Ascending aorta (tissue), 2 donors: ENCODE data around the gene SPIN3. TPM values are rescaled to one million over a fixed set of nuclear protein-coding genes. Genes with fewer than 3 reads are reported as not detected.
"Not testable (repeated sequence)": the region's sequence is repeated elsewhere in the genome, so short reads cannot be mapped to it uniquely, and the experiment has no call there.

Experiments
- DNase-seq, 2 donors: peaks; one replicate each; pipeline ENCODE4 v3.0.0-alpha.2; 2019; ENCODE audit warnings: low spot score in 2 of 2
- H3K27ac ChIP-seq, 2 donors: fragments of 200-600 bp; sonication (generic); one replicate each; pipeline ENCODE4 v1.5.1; 2016 to 2017; ENCODE audit warnings: mild to moderate bottlenecking in 1 of 2
- H3K27me3 ChIP-seq: fragments of 200-600 bp; sonication (generic); one replicate; pipeline ENCODE4 v1.5.1; 2017
- H3K36me3 ChIP-seq, 2 donors: fragments of 200-600 bp; sonication (generic); one replicate each; pipeline ENCODE4 v1.5.1; 2016
- H3K4me1 ChIP-seq, 2 donors: fragments of 200-600 bp; sonication (generic); one replicate each; pipeline ENCODE4 v1.5.1; 2016 to 2017; ENCODE audit warnings: mild to moderate bottlenecking in 1 of 2
- H3K4me3 ChIP-seq, 2 donors: fragments of 200-600 bp; sonication (generic); one replicate each; pipeline ENCODE4 v1.5.1; 2016 to 2017; ENCODE audit warnings: mild to moderate bottlenecking in 1 of 2
- H3K9me3 ChIP-seq, 2 donors: fragments of 200-600 bp; sonication (generic); one replicate each; pipeline ENCODE4 v1.5.1; 2016
- CTCF ChIP-seq, 3 experiments: fragments of 200-600 bp in 2 of 3; fragments of 450-650 bp in 1 of 3; sonication (generic) in 2 of 3; IDR thresholded peaks; one replicate each; pipeline ENCODE4 v1.5.1; 2016 to 2019; ENCODE audit warnings: antibody characterized with exemption in 3 of 3, mild to moderate bottlenecking in 1 of 3, moderate library complexity in 1 of 3
- intact Hi-C: fragments of 100-400 bp; cut with DNase I; formaldehyde crosslinking; loops from one replicate; pipeline ENCODE4 v1.15.1; 2023
- total RNA-seq: library from RNA; depleted of rRNA; stranded (reverse); fragments of >200 nt; gene quantifications from one replicate; pipeline ENCODE4 v1.1.0, GENCODE V29; 2016

SPIN3 gene
- 3.9 TPM for total RNA-seq

DNA sequence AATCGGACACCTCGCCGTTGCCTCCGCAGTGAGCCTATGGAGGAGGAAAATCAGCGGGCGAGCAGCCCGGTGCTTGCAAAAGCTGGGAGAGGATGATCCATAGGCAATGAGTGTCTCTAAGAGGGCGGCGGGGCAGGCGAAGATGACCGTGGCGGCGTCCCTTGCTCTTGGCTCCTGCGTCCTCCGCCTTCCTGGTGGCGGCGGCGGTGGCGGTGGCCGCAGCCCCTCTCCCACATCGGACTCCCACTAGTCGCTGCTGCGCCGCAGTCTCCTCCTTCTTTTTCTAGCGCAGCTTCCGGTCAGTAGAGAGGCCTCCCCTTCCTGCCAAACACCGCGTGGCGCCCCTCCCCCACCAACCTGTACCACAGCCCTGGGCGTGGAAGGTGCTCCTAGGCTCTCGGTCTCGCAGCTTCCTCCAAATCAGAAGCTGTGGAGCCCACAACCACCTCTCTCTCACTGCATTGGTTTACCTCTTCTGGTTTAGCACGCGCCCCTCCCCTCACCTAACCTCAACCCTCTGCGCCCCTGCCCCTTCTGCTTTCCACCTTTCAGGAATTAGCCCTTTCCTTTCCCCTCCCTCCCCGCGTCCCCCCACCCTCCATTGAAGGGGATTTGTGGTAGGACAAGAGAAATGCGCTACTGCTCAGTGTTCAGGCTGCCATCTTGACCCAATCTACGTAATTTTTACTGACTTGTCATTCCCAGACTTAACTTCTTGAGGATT, at the start of gene SPIN3:
SPIN3 (minus strand) TSS at position 271 of the 724 bp plus-strand sequence. CDS start 594 bp downstream, outside the sequence.
- Histone ChIP-seq H3K36me3 (no peaks in the 10 kb centered on the region), H3K27ac (peak within 1 kb of the TSS; percentile 28 to 74), H3K4me1 (no peaks in the 10 kb centered on the region), H3K4me3 (peak within 1 kb of the TSS; percentile 48 to 78), H3K9me3 (no peaks in the 10 kb centered on the region), H3K27me3 (no peaks in the 10 kb centered on the region)
- DNase-seq = peak in 1 of 2 donors; percentile 84
- no peak for TF ChIP-seq CTCF (IDR thresholded peaks at IDR 0.05)
- intact Hi-C loops = loop anchor here (10.0 kb wide), 2 partner anchors 119 to 599 kb away; partner anchors contain the start of gene ZXDB

- no peak for DNase-seq
- Histone ChIP-seq H3K4me3 (no peak overlapping the region), H3K27me3 (no peaks in the 10 kb centered on the region), H3K4me1 (no peaks in the 10 kb centered on the region), H3K36me3 (no peaks in the 10 kb centered on the region), H3K27ac (no peak overlapping the region), H3K9me3 (no peaks in the 10 kb centered on the region)
- intact Hi-C loops = no loop called here
- no peak for TF ChIP-seq CTCF (IDR thresholded peaks at IDR 0.05)
Measured at GRCh38 chrX:57044245-57044644, 48.9 kb upstream of the SPIN3 start.

- intact Hi-C loops, H3K27me3 ChIP-seq, H3K4me1 ChIP-seq, H3K4me3 ChIP-seq, H3K36me3 ChIP-seq, H3K27ac ChIP-seq, H3K9me3 ChIP-seq, DNase-seq: not testable (repeated sequence)
Measured at GRCh38 chrX:57037265-57037664, 41.9 kb upstream of the SPIN3 start.

GRCh38 chrX:56994375-56995270, 718 bp downstream of the SPIN3 start:
- DNase-seq = no peak
- H3K27me3 ChIP-seq = no peaks in the 10 kb centered on the region

DNA sequence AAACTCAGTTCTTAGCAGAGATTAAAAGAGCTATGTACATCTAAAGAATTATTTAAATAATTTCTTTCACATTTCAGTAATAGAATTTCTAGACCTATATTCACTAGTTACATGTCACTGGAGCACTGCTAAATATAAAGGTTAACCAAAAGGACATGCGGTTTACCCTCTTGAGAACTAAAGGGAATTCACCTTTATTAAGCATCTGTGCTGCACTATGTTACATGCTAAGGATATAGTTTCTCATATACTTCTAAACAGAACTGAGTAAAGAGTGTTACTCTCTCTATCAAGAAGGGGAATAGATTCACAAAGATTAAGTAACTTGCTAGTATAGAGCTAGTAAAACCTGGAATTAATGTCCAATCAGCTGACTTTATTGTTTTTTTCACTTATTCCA, 7.6 kb downstream of the SPIN3 start:
- Histone ChIP-seq H3K27ac (no peak overlapping the region), H3K27me3 (no peaks in the 10 kb centered on the region), H3K4me3 (no peak overlapping the region), H3K9me3 (no peaks in the 10 kb centered on the region), H3K4me1 (no peaks in the 10 kb centered on the region), H3K36me3 (peaks cover 0 to 4% of the 10 kb centered on the region in 2 donors)
- TF ChIP-seq CTCF (IDR thresholded peaks at IDR 0.05) = no peak
- DNase-seq = no peak
- intact Hi-C loops = no loop called here

More at GRCh38 chrX:56994375-56995270, 718 bp downstream of the SPIN3 start:
- Histone ChIP-seq H3K9me3 (no peaks in the 10 kb centered on the region), H3K4me3 (peak overlapping the region; percentile 48 to 78), H3K27ac (peak overlapping the region; percentile 28 to 74), H3K36me3 (no peaks in the 10 kb centered on the region), H3K4me1 (no peaks in the 10 kb centered on the region)
- no peak for TF ChIP-seq CTCF (IDR thresholded peaks at IDR 0.05)
- intact Hi-C loops = loop anchor here (10.0 kb wide), 2 partner anchors 120 to 600 kb away; partner anchors contain the start of gene ZXDB

- no peaks in the 10 kb centered on the region for H3K4me1 ChIP-seq
- intact Hi-C loops = no loop called here
- no peak for DNase-seq
- no peak for TF ChIP-seq CTCF (IDR thresholded peaks at IDR 0.05)
- no peaks in the 10 kb centered on the region for H3K27me3 ChIP-seq
- H3K27ac ChIP-seq = no peak overlapping the region
- no peak overlapping the region for H3K4me3 ChIP-seq
- peaks cover 0 to 4% of the 10 kb centered on the region in 2 donors for H3K36me3 ChIP-seq
- no peaks in the 10 kb centered on the region for H3K9me3 ChIP-seq
Measured at GRCh38 chrX:56986138-56986537, 9.2 kb downstream of the SPIN3 start.
